H1 (cell line): ENCODE measurements around the gene WDR48. TPM values are rescaled to one million over a fixed set of nuclear protein-coding genes. Genes with fewer than 3 reads are reported as not detected.

Experiments used
- CTCF ChIA-PET: fragments of 300-600 bp; sonication (Branson Sonifier 250); formaldehyde crosslinking; loops from one replicate; lab custom pipeline; 2021; ENCODE audit not compliant: partially characterized antibody; lab: Charles Lee
- POLR2A ChIA-PET: fragments of 300-600 bp; sonication (Branson Sonifier 250); formaldehyde crosslinking; loops from one replicate; lab custom pipeline; 2021; ENCODE audit warnings: inconsistent platforms; ENCODE audit not compliant: partially characterized antibody; lab: Charles Lee
- DNase-seq, 2 experiments: peaks; one replicate each; pipeline versions ENCODE4 v3.0.0 to v3.0.0-alpha.2; 2010 to 2022; ENCODE audit warnings: low spot score in 2 of 2, low read depth in 1 of 2, mixed read lengths in 1 of 2
- FAIRE-seq: peaks from 2 replicates; lab custom pipeline; 2011; peaks lifted over from hg19 to GRCh38; lab: Jason Lieb, UNC
- H2AFZ ChIP-seq: 2 replicates; pipeline ENCODE4 v1.8.1; 2012; ENCODE audit warnings: low read length, inconsistent platforms
- H2AK5ac ChIP-seq: 2 replicates; pipeline ENCODE4 v1.6.1; 2013; ENCODE audit warnings: low read depth, low read length
- H2BK120ac ChIP-seq: replicated peaks from 2 replicates; pipeline ENCODE3; 2013; ENCODE audit warnings: low read depth, low read length, inconsistent platforms
- H2BK12ac ChIP-seq: 2 replicates; pipeline ENCODE4 v1.6.1; 2013; ENCODE audit warnings: low read depth, low read length
- H2BK15ac ChIP-seq: 2 replicates; pipeline ENCODE4 v1.6.1; 2013; ENCODE audit warnings: low read length
- H2BK20ac ChIP-seq: 2 replicates; pipeline ENCODE4 v1.6.1; 2013; ENCODE audit warnings: low read length
- H2BK5ac ChIP-seq: 2 replicates; pipeline ENCODE4 v1.6.1; 2013; ENCODE audit warnings: low read depth, low read length
- H3K14ac ChIP-seq: 2 replicates; pipeline ENCODE4 v1.6.1; 2013; ENCODE audit warnings: inconsistent platforms; ENCODE audit not compliant: insufficient read length
- H3K18ac ChIP-seq: 2 replicates; pipeline ENCODE4 v1.6.1; 2013; ENCODE audit warnings: low read length; ENCODE audit errors: extremely low read depth
- H3K23ac ChIP-seq: 2 replicates; pipeline ENCODE4 v1.6.1; 2013; ENCODE audit warnings: inconsistent platforms; ENCODE audit not compliant: insufficient read length
- H3K23me2 ChIP-seq: 2 replicates; pipeline ENCODE4 v1.6.1; 2013; ENCODE audit warnings: low read depth, low read length
- H3K27ac ChIP-seq: 2 replicates; pipeline ENCODE4 v1.6.1; 2011; ENCODE audit warnings: low read depth, low read length, inconsistent platforms
- H3K27me3 ChIP-seq, 4 experiments: replicated peaks in 1 of 4; 1 replicate in 1 of 4; 2 replicates in 3 of 4; pipeline versions ENCODE4 v1.6.1 to v1.8.1; 2011 to 2013; ENCODE audit warnings: low read length in 3 of 4, mild to moderate bottlenecking in 3 of 4, inconsistent platforms in 2 of 4, mixed read lengths in 2 of 4, moderate library complexity in 1 of 4; ENCODE audit not compliant: control insufficient read depth in 3 of 4, insufficient read depth in 3 of 4; ENCODE audit errors: extremely low read depth in 1 of 4
- H3K36me3 ChIP-seq, 4 experiments: 2 replicates each; pipeline versions ENCODE4 v1.6.1 to v1.8.1; 2011 to 2013; ENCODE audit warnings: mild to moderate bottlenecking in 4 of 4, low read length in 3 of 4, moderate library complexity in 2 of 4, control low read depth in 1 of 4, inconsistent platforms in 1 of 4; ENCODE audit not compliant: insufficient read depth in 4 of 4, control insufficient read depth in 2 of 4
- H3K4ac ChIP-seq: replicated peaks from 2 replicates; pipeline ENCODE3; 2013; ENCODE audit warnings: low read length, low read depth, mixed read lengths, inconsistent platforms; ENCODE audit not compliant: insufficient read length
- H3K4me1 ChIP-seq, 4 experiments: replicated peaks in 1 of 4; 1 replicate in 1 of 4; 2 replicates in 3 of 4; pipeline versions ENCODE4 v1.6.1 to v1.8.1; 2011 to 2013; ENCODE audit warnings: low read length in 3 of 4, inconsistent platforms in 2 of 4, mixed read lengths in 1 of 4; ENCODE audit not compliant: insufficient read depth in 4 of 4, control insufficient read depth in 3 of 4
- H3K4me2 ChIP-seq, 2 experiments: 2 replicates each; pipeline versions ENCODE4 v1.6.1 to v1.8.1; 2011 to 2013; ENCODE audit warnings: low read depth in 2 of 2, low read length in 2 of 2, control low read depth in 1 of 2, inconsistent platforms in 1 of 2, mild to moderate bottlenecking in 1 of 2; ENCODE audit not compliant: insufficient read depth in 1 of 2
- H3K4me3 ChIP-seq, 4 experiments: fragments of 200-600, 300-600 bp in 1 of 4; sonication (generic), shearing (Covaris generic), sonication (Bioruptor Twin) in 1 of 4; 2 replicates each; pipeline versions ENCODE4 v1.5.1 to v1.8.1; 2011 to 2016; ENCODE audit warnings: low read length in 4 of 4, low read depth in 3 of 4, control low read depth in 2 of 4, inconsistent platforms in 2 of 4, mild to moderate bottlenecking in 2 of 4, mixed read lengths in 1 of 4, moderate library complexity in 1 of 4; ENCODE audit not compliant: insufficient read depth in 2 of 4; ENCODE audit errors: extremely low read depth in 1 of 4
- H3K56ac ChIP-seq: replicated peaks from 2 replicates; pipeline ENCODE3; 2013; ENCODE audit warnings: low read depth, mild to moderate bottlenecking, mixed read lengths, low read length, inconsistent platforms; ENCODE audit not compliant: insufficient read length
- H3K79me1 ChIP-seq: 2 replicates; pipeline ENCODE4 v1.6.1; 2013; ENCODE audit warnings: low read depth, low read length, control low read depth
- H3K79me2 ChIP-seq, 2 experiments: 2 replicates each; pipeline versions ENCODE4 v1.6.1 to v1.8.1; 2012 to 2013; ENCODE audit warnings: low read length in 2 of 2, mild to moderate bottlenecking in 2 of 2, inconsistent platforms in 1 of 2; ENCODE audit not compliant: insufficient read depth in 2 of 2, control insufficient read depth in 1 of 2
- H3K9ac ChIP-seq, 4 experiments: replicated peaks in 1 of 4; 1 replicate in 1 of 4; 2 replicates in 3 of 4; pipeline versions ENCODE4 v1.6.1 to v1.8.1; 2011 to 2013; ENCODE audit warnings: low read depth in 3 of 4, low read length in 3 of 4, control low read depth in 2 of 4, mild to moderate bottlenecking in 2 of 4, moderate library complexity in 2 of 4, inconsistent platforms in 1 of 4; ENCODE audit errors: extremely low read depth in 1 of 4
- H3K9me3 ChIP-seq, 2 experiments: 2 replicates each; pipeline versions ENCODE4 v1.6.1 to v1.8.1; 2012 to 2013; ENCODE audit warnings: mild to moderate bottlenecking in 2 of 2, moderate library complexity in 2 of 2, control low read depth in 1 of 2, inconsistent platforms in 1 of 2, low read depth in 1 of 2, low read length in 1 of 2, mixed read lengths in 1 of 2; ENCODE audit not compliant: insufficient read depth in 2 of 2
- H4K20me1 ChIP-seq, 2 experiments: replicated peaks in 1 of 2; 2 replicates each; pipeline versions ENCODE3 to v1.8.1; 2011 to 2013; ENCODE audit warnings: inconsistent platforms in 2 of 2, low read length in 2 of 2, mild to moderate bottlenecking in 1 of 2; ENCODE audit not compliant: insufficient read depth in 2 of 2, control insufficient read depth in 1 of 2
- H4K5ac ChIP-seq: 2 replicates; pipeline ENCODE4 v1.6.1; 2013; ENCODE audit warnings: low read length, low read depth, mixed read lengths, inconsistent platforms; ENCODE audit not compliant: insufficient read length
- H4K8ac ChIP-seq: 2 replicates; pipeline ENCODE4 v1.8.0; 2013; ENCODE audit warnings: mild to moderate bottlenecking, moderate library complexity, low read length, inconsistent platforms; ENCODE audit not compliant: insufficient read depth; ENCODE audit errors: extremely low read depth
- H4K91ac ChIP-seq: replicated peaks from 2 replicates; pipeline ENCODE3; 2013; ENCODE audit warnings: low read length, mixed read lengths, inconsistent platforms; ENCODE audit not compliant: insufficient read length
- YY1 ChIP-seq: IDR thresholded peaks from 2 replicates; pipeline ENCODE4 v1.6.1; 2011; ENCODE audit warnings: low read depth, mild to moderate bottlenecking, low read length
- WGBS, 2 experiments: shearing (Covaris generic) in 1 of 2; methylation state at CpG; one replicate each; pipeline versions ENCODE4 v1.1.6 to v1.1.7; 2013 to 2015; ENCODE audit warnings: low lambda C conversion rate in 2 of 2, mixed read lengths in 2 of 2, inconsistent platforms in 1 of 2, low coverage in 1 of 2, missing lambda C conversion rate in 1 of 2; ENCODE audit not compliant: insufficient replicate concordance in 2 of 2, insufficient coverage in 1 of 2, insufficient read length in 1 of 2; ENCODE audit errors: extremely low coverage in 1 of 2, missing lambda C conversion rate in 1 of 2; 5-methylcytosine and 5-hydroxymethylcytosine counted together
- polyA plus RNA-seq, 7 experiments: library from polyadenylated mRNA; depleted of rRNA in 3 of 7; stranded (reverse) in 5 of 7; unstranded in 2 of 7; fragments of >200 nt in 5 of 7; fragments of 200-250 nt in 2 of 7; gene quantifications; 1 replicate in 5 of 7; 2 replicates in 1 of 7; 4 replicates in 1 of 7; pipeline versions ENCODE4 v1.2.1 to v1.2.3, GENCODE V29; 2011 to 2013; ENCODE audit warnings: missing spikeins in 2 of 7, mixed read lengths in 2 of 7
- total RNA-seq: library from RNA; stranded (reverse); fragmentation: NEBNext Ultra II Directional; extraction: Animal tissue kit (Norgen Biotek cat#: 25700); gene quantifications from 2 replicates; pipeline ENCODE4 v1.2.1, GENCODE V29; 2021

Gene WDR48
- total and polyA plus RNA-seq, 2 of the 8 experiments (the other 6 are each of a cell fraction or from before 2014, with no cell fraction given), result 21.2 to 54.1 TPM

- Histone ChIP-seq H4K20me1 (peaks cover 0 to 3% of the 10 kb centered on the region in 2 experiments), H2BK20ac (no peak overlapping the region), H3K4me3 (no peak overlapping the region), H3K56ac (no peak overlapping the region), H3K79me2 (no peaks in the 10 kb centered on the region), H3K14ac (no peak overlapping the region), H3K4me2 (no peak overlapping the region), H2AFZ (no peak overlapping the region), H3K9ac (no peak overlapping the region), H4K8ac (no peak overlapping the region), H2BK15ac (no peak overlapping the region), H4K91ac (no peak overlapping the region), H3K27ac (no peak overlapping the region)
- CTCF ChIA-PET, result interaction anchor here (7.9 kb wide), 1 partner anchor 191 kb away, joined by 106 read pairs; no protein-coding TSS in a partner anchor
- no peak for TF ChIP-seq YY1
- TF ChIP-seq, all 59 proteins: peak for 0
- Histone ChIP-seq H2BK5ac (no peak overlapping the region), H3K4me1 (no peaks in the 10 kb centered on the region; a peak in 1 of 7 replicates), H2BK120ac (no peak overlapping the region), H2BK12ac (no peak overlapping the region), H3K36me3 (peaks cover 15 to 35% (median 33%) of the 10 kb centered on the region in 4 experiments), H4K5ac (no peak overlapping the region), H3K79me1 (no peaks in the 10 kb centered on the region; the same call in 1 of the 2 replicates), H3K27me3 (peaks cover 0 to 2% (median 0%) of the 10 kb centered on the region in 4 experiments; a peak in 1 of 7 replicates), H2AK5ac (no peak overlapping the region), H3K23me2 (no peaks in the 10 kb centered on the region), H3K9me3 (no peaks in the 10 kb centered on the region; a peak in 1 of 4 replicates), H3K23ac (no peak overlapping the region), H3K4ac (no peak overlapping the region), H3K18ac (no peak overlapping the region)
- POLR2A ChIA-PET, result no interaction called here
- no peak for DNase-seq
- FAIRE-seq, result no peak
- WGBS, 2 experiments, result 100% methylated on average over 1 of the region's 1 CpG; no CpG with 5 or more reads in 1 of the 2 experiments
Observed at GRCh38 chr3:39099242-39099641, 47.4 kb downstream of the WDR48 start.
